Loucy (cell line): ENCODE results near the gene CCDC60.

ENCODE experiments used
- H2AFZ ChIP-seq: fragments of 200-600 bp; sonication (generic); 2 replicates; pipeline ENCODE4 v1.6.0; 2016; ENCODE audit warnings: antibody characterized with exemption, mild to moderate bottlenecking, low read length, moderate library complexity
- H3F3A ChIP-seq: fragments of 200-600 bp; 2 replicates; pipeline ENCODE4 v1.6.0; 2016; ENCODE audit warnings: antibody characterized with exemption, low read depth, mild to moderate bottlenecking
- H3K27me3 ChIP-seq: fragments of 200-600 bp; sonication (generic); 2 replicates; pipeline ENCODE4 v1.6.1; 2014; ENCODE audit warnings: low read length, mild to moderate bottlenecking; ENCODE audit not compliant: insufficient read depth, poor library complexity, severe bottlenecking
- H3K36me3 ChIP-seq: fragments of 200-600 bp; sonication (generic); 2 replicates; pipeline ENCODE4 v1.6.1; 2016; ENCODE audit warnings: low read length; ENCODE audit not compliant: insufficient read depth
- H3K4me1 ChIP-seq: fragments of 200-600 bp; sonication (generic); 2 replicates; pipeline ENCODE4 v1.5.1; 2014; ENCODE audit warnings: low read length, mild to moderate bottlenecking; ENCODE audit not compliant: insufficient read depth, poor library complexity, severe bottlenecking
- H3K4me2 ChIP-seq: fragments of 200-600 bp; sonication (generic); 2 replicates; pipeline ENCODE4 v1.6.0; 2014; ENCODE audit warnings: antibody characterized with exemption, low read length, low read depth, mild to moderate bottlenecking; ENCODE audit not compliant: poor library complexity, severe bottlenecking
- H3K4me3 ChIP-seq: fragments of 200-600 bp; sonication (generic); 2 replicates; pipeline ENCODE4 v1.5.1; 2014; ENCODE audit warnings: low read length, mild to moderate bottlenecking, mixed read lengths; ENCODE audit not compliant: poor library complexity, severe bottlenecking
- H3K79me2 ChIP-seq: fragments of 200-600 bp; sonication (generic); 2 replicates; pipeline ENCODE4 v1.6.1; 2014; ENCODE audit warnings: low read length; ENCODE audit not compliant: insufficient read depth
- H3K9ac ChIP-seq: fragments of 200-600 bp; sonication (generic); 2 replicates; pipeline ENCODE4 v1.6.0; 2014; ENCODE audit warnings: mild to moderate bottlenecking, low read depth, low read length, moderate library complexity; ENCODE audit not compliant: poor library complexity, severe bottlenecking
- H3K9me2 ChIP-seq: fragments of 200-600 bp; sonication (generic); replicated peaks from 2 replicates; pipeline ENCODE4 v1.6.1; 2016; ENCODE audit warnings: low read depth, low read length, mixed read lengths
- H3K9me3 ChIP-seq: fragments of 200-600 bp; sonication (generic); 2 replicates; pipeline ENCODE4 v1.6.1; 2014; ENCODE audit warnings: mild to moderate bottlenecking, antibody characterized with exemption, low read length, low read depth; ENCODE audit not compliant: insufficient read depth
- H4K20me1 ChIP-seq: fragments of 200-600 bp; sonication (generic); 2 replicates; pipeline ENCODE4 v1.6.0; 2014; ENCODE audit warnings: antibody characterized with exemption, low read length, mild to moderate bottlenecking; ENCODE audit not compliant: insufficient read depth, poor library complexity, severe bottlenecking
- CTCF ChIP-seq: fragments of 200-600 bp; sonication (generic); conservative IDR thresholded peaks from 2 replicates; pipeline ENCODE4 v1.5.1; 2014; ENCODE audit warnings: mild to moderate bottlenecking, antibody characterized with exemption, low read length
- EZH2phosphoT487 ChIP-seq: fragments of 200-600 bp; IDR thresholded peaks from 2 replicates; pipeline ENCODE4 v1.6.1; 2018; ENCODE audit warnings: antibody characterized with exemption, mild to moderate bottlenecking, moderate library complexity, borderline replicate concordance

Gene CCDC60

GRCh38 chr12:119338593-119339363 is 4.2 kb downstream of the CCDC60 start:
- Histone ChIP-seq H3K9ac (no peak overlapping the region), H3F3A (no peaks in the 10 kb centered on the region), H3K4me1 (no peaks in the 10 kb centered on the region), H3K9me3 (peaks cover 7% of the 10 kb centered on the region; the same call in 1 of the 2 replicates), H3K27me3 (no peaks in the 10 kb centered on the region), H3K79me2 (no peaks in the 10 kb centered on the region), H2AFZ (no peak overlapping the region), H3K4me2 (no peak overlapping the region), H3K4me3 (no peak overlapping the region), H3K9me2 (no peaks in the 10 kb centered on the region), H4K20me1 (no peaks in the 10 kb centered on the region), H3K36me3 (no peaks in the 10 kb centered on the region)
- no peak for TF ChIP-seq EZH2phosphoT487
- no peak for TF ChIP-seq CTCF

GRCh38 chr12:119340578-119340977 is 6.0 kb downstream of the CCDC60 start:
- H3K4me2 ChIP-seq, result no peak overlapping the region
- no peaks in the 10 kb centered on the region for H3K79me2 ChIP-seq
- no peak overlapping the region for H3K9ac ChIP-seq
- no peak for TF ChIP-seq EZH2phosphoT487
- no peak for TF ChIP-seq CTCF
- no peaks in the 10 kb centered on the region for H3K4me1 ChIP-seq
- no peak overlapping the region for H2AFZ ChIP-seq
- no peaks in the 10 kb centered on the region for H3K36me3 ChIP-seq
- H3K27me3 ChIP-seq, result no peaks in the 10 kb centered on the region
- no peak overlapping the region for H3K4me3 ChIP-seq
- H4K20me1 ChIP-seq, result no peaks in the 10 kb centered on the region
- H3F3A ChIP-seq, result no peaks in the 10 kb centered on the region
- H3K9me2 ChIP-seq, result no peaks in the 10 kb centered on the region
- peaks cover 7% of the 10 kb centered on the region; the same call in 1 of the 2 replicates for H3K9me3 ChIP-seq

- Histone ChIP-seq H3K9ac (no peak overlapping the region), H3K9me3 (peaks cover 7% of the 10 kb centered on the region; the same call in 1 of the 2 replicates), H3K36me3 (no peaks in the 10 kb centered on the region), H2AFZ (no peak overlapping the region), H3K4me3 (no peak overlapping the region), H4K20me1 (no peaks in the 10 kb centered on the region), H3K9me2 (no peaks in the 10 kb centered on the region), H3K79me2 (no peaks in the 10 kb centered on the region), H3K27me3 (no peaks in the 10 kb centered on the region), H3K4me2 (no peak overlapping the region), H3F3A (no peaks in the 10 kb centered on the region), H3K4me1 (no peaks in the 10 kb centered on the region)
- TF ChIP-seq EZH2phosphoT487, result no peak
Observed at GRCh38 chr12:119341020-119341419, 6.5 kb downstream of the CCDC60 start.

- no peak overlapping the region for H2AFZ ChIP-seq
- no peak for TF ChIP-seq CTCF
- TF ChIP-seq EZH2phosphoT487, result no peak
- H3K9me3 ChIP-seq, result peaks cover 9% of the 10 kb centered on the region; the same call in 1 of the 2 replicates
- H3K79me2 ChIP-seq, result no peaks in the 10 kb centered on the region
- no peaks in the 10 kb centered on the region for H3K4me1 ChIP-seq
- H3K9ac ChIP-seq, result no peak overlapping the region
- H3K9me2 ChIP-seq, result no peaks in the 10 kb centered on the region
- H3K4me2 ChIP-seq, result no peak overlapping the region
- no peaks in the 10 kb centered on the region for H4K20me1 ChIP-seq
- no peak overlapping the region for H3K4me3 ChIP-seq
- no peaks in the 10 kb centered on the region for H3F3A ChIP-seq
- no peaks in the 10 kb centered on the region for H3K36me3 ChIP-seq
- no peaks in the 10 kb centered on the region for H3K27me3 ChIP-seq
Observed at GRCh38 chr12:119341988-119342387, 7.5 kb downstream of the CCDC60 start.
